Heart left ventricle (tissue), 13 donors: ENCODE data around the gene MYOD1.

Experiments used
- POLR2A ChIP-seq, 2 donors: fragments of 450-650 bp; IDR thresholded peaks; one replicate each; pipeline ENCODE4 v1.6.1; 2017; ENCODE audit warnings: antibody characterized with exemption in 2 of 2, mild to moderate bottlenecking in 2 of 2, moderate library complexity in 2 of 2
- TF ChIP-seq, protein P1 (sequence below), 12 donors: fragments of 200-600 bp; sonication (generic) in 4 of 12; IDR thresholded peaks; one replicate each; pipeline versions ENCODE4 v1.5.0 to v1.8.0; 2018 to 2022; ENCODE audit warnings: antibody characterized with exemption in 12 of 12, mild to moderate bottlenecking in 5 of 12
- donor health status: ischemic (EF 13 %, LVEDD 7.1; RV severe dilation, severe dysfunction).
- donor health status: DM: no; HTN: yes; CAD: no.
- donor health status: DM: no; HTN: no; CAD: no.
- donor health status: ischemic (EF 25% LVEDD 6.9; RV normal size, moderate dysfunction).
- donor health status: ischemic (EF 25% LVEDD 5.7; RV mildly dilated, moderate dysfunction).
- donor health status: ischemic (EF 35%, LVEDD 5.7; RV mildly dilated, moderate dysfunction).
- donor health status: nonischemic (EF 11% LVEDD 7.7; RV severe dilation, severe dysfunction).
- donor health status: DM: yes; HTN: yes; CAD: no.
- donor health status: PGD.
- donor health status: ischemic (EF 29% LVEDD 5.4; RV normal size, mild dysfunction).
- donor health status: nonischemic (EF 23%, LVEDD 6.1; RV moderate dilation, normal function).

DNA sequence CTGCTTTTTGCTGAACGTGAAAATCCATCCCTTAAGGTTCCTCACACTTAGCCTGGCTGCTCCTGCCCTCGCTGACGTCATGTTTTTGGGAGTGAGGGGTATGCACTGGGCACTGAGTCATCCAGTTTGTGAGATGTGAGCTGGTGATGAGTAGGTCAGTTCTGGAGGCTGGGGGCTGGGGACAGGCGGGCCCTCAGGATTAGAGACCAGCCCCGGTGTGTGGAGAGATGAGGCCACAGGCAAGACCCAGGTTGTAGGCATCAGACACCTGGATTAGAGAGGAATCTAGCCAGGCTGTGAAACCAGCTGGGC lies 24.4 kb downstream of the MYOD1 start:
- TF ChIP-seq, protein P1, sequence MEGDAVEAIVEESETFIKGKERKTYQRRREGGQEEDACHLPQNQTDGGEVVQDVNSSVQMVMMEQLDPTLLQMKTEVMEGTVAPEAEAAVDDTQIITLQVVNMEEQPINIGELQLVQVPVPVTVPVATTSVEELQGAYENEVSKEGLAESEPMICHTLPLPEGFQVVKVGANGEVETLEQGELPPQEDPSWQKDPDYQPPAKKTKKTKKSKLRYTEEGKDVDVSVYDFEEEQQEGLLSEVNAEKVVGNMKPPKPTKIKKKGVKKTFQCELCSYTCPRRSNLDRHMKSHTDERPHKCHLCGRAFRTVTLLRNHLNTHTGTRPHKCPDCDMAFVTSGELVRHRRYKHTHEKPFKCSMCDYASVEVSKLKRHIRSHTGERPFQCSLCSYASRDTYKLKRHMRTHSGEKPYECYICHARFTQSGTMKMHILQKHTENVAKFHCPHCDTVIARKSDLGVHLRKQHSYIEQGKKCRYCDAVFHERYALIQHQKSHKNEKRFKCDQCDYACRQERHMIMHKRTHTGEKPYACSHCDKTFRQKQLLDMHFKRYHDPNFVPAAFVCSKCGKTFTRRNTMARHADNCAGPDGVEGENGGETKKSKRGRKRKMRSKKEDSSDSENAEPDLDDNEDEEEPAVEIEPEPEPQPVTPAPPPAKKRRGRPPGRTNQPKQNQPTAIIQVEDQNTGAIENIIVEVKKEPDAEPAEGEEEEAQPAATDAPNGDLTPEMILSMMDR (IDR thresholded peaks at IDR 0.05), result no peak
- TF ChIP-seq POLR2A (IDR thresholded peaks at IDR 0.05), result no peak
